Measurements from ENCODE around the gene TRIM67. TPM values are rescaled to one million over a fixed set of nuclear protein-coding genes. Genes with fewer than 3 reads are reported as not detected.

TRIM67 gene
- total and polyA plus RNA-seq, 3 donors from 2014 or later: 0.19 to 0.26 (median 0.24) TPM

- H3K27ac ChIP-seq: no peak overlapping the region
- H3K4me3 ChIP-seq: no peak overlapping the region
- H3K36me3 ChIP-seq (ENCODE audit: low read depth, missing control alignments): no peaks in the 10 kb centered on the region
- TF ChIP-seq POLR2A (IDR thresholded peaks at IDR 0.05) (no peak), CTCF (IDR thresholded peaks at IDR 0.05) (no peak)
- intact Hi-C loops (cut with DNase I; ENCODE audit: low total_unique reads): no loop called here
- H3K9me3 ChIP-seq: no peaks in the 10 kb centered on the region
- H3K4me1 ChIP-seq: peaks cover 10% of the 10 kb centered on the region
- no peak for DNase-seq
- no peaks in the 10 kb centered on the region for H3K27me3 ChIP-seq
These were observed 4.5 kb downstream of the TRIM67 start for GRCh38 chr1:231166398-231166797.

GRCh38 chr1:231170875-231171274 lies 9.0 kb downstream of the TRIM67 start:
- 93 to 100% methylated on average over 1 of the region's 1 CpG for WGBS, 2 donors
- TF ChIP-seq POLR2A (IDR thresholded peaks at IDR 0.05): no peak
- no peak for TF ChIP-seq CTCF (IDR thresholded peaks at IDR 0.05)
- Histone ChIP-seq H3K4me1 (no peaks in the 10 kb centered on the region), H3K27me3 (no peaks in the 10 kb centered on the region), H3K4me3 (no peak overlapping the region), H3K36me3 (ENCODE audit: low read depth, missing control alignments) (no peaks in the 10 kb centered on the region), H3K27ac (no peak overlapping the region), H3K9me3 (no peaks in the 10 kb centered on the region)
- intact Hi-C loops (cut with DNase I; ENCODE audit: low total_unique reads): no loop called here
- no peak for DNase-seq

GRCh38 chr1:231171623-231172197 lies 9.9 kb downstream of the TRIM67 start:
- H3K9me3 ChIP-seq: no peaks in the 10 kb centered on the region
- H3K27ac ChIP-seq: no peak overlapping the region
- DNase-seq: no peak
- TF ChIP-seq POLR2A (IDR thresholded peaks at IDR 0.05) (no peak), CTCF (IDR thresholded peaks at IDR 0.05) (no peak)
- no peak overlapping the region for H3K4me3 ChIP-seq
- no peaks in the 10 kb centered on the region for H3K27me3 ChIP-seq
- 84 to 89% methylated on average over 6 of the region's 6 CpGs for WGBS, 2 donors
- H3K4me1 ChIP-seq: no peaks in the 10 kb centered on the region
- intact Hi-C loops (cut with DNase I; ENCODE audit: low total_unique reads): no loop called here
- no peaks in the 10 kb centered on the region for H3K36me3 ChIP-seq (ENCODE audit: low read depth, missing control alignments)

GRCh38 chr1:231172411-231172810 lies 10.6 kb downstream of the TRIM67 start:
- Histone ChIP-seq H3K27me3 (no peaks in the 10 kb centered on the region), H3K9me3 (no peaks in the 10 kb centered on the region), H3K4me3 (no peak overlapping the region), H3K36me3 (ENCODE audit: low read depth, missing control alignments) (no peaks in the 10 kb centered on the region), H3K27ac (no peak overlapping the region), H3K4me1 (no peaks in the 10 kb centered on the region)
- intact Hi-C loops (cut with DNase I; ENCODE audit: low total_unique reads): no loop called here
- WGBS, 2 donors: 44 to 45% methylated on average over 3 of the region's 3 CpGs
- TF ChIP-seq POLR2A (IDR thresholded peaks at IDR 0.05) (no peak), CTCF (IDR thresholded peaks at IDR 0.05) (no peak)
- no peak for DNase-seq

GRCh38 chr1:231176421-231176820 lies 14.6 kb downstream of the TRIM67 start:
- Histone ChIP-seq H3K36me3 (ENCODE audit: low read depth, missing control alignments) (no peaks in the 10 kb centered on the region), H3K27me3 (no peaks in the 10 kb centered on the region), H3K9me3 (no peaks in the 10 kb centered on the region), H3K27ac (no peak overlapping the region), H3K4me1 (no peaks in the 10 kb centered on the region), H3K4me3 (no peak overlapping the region)
- 31 to 41% methylated on average over 1 of the region's 1 CpG for WGBS, 2 donors
- intact Hi-C loops (cut with DNase I; ENCODE audit: low total_unique reads): no loop called here
- TF ChIP-seq CTCF (IDR thresholded peaks at IDR 0.05): no peak
- no peak for TF ChIP-seq POLR2A (IDR thresholded peaks at IDR 0.05)
- DNase-seq: no peak
